Hepatocyte (in vitro differentiated cells): Measurements from ENCODE around the gene SUMO3.

ENCODE experiments used
- EZH2 ChIP-seq: fragments of 200-600 bp; sonication (generic); IDR thresholded peaks from 2 replicates; pipeline ENCODE4 v1.6.1; 2016; ENCODE audit warnings: antibody characterized with exemption, mild to moderate bottlenecking, borderline replicate concordance
- EZH2phosphoT487 ChIP-seq: fragments of 200-600 bp; sonication (generic); IDR thresholded peaks from one replicate; pipeline ENCODE4 v1.6.1; 2018; ENCODE audit warnings: antibody characterized with exemption, mild to moderate bottlenecking, low read depth, moderate library complexity; ENCODE audit not compliant: unreplicated experiment, severe bottlenecking
- TF ChIP-seq, protein P1 (sequence below): fragments of 200-600 bp; sonication (generic); IDR thresholded peaks from 2 replicates; pipeline ENCODE4 v1.5.1; 2016; ENCODE audit warnings: antibody characterized with exemption, mild to moderate bottlenecking; ENCODE audit not compliant: poor library complexity

DNA sequence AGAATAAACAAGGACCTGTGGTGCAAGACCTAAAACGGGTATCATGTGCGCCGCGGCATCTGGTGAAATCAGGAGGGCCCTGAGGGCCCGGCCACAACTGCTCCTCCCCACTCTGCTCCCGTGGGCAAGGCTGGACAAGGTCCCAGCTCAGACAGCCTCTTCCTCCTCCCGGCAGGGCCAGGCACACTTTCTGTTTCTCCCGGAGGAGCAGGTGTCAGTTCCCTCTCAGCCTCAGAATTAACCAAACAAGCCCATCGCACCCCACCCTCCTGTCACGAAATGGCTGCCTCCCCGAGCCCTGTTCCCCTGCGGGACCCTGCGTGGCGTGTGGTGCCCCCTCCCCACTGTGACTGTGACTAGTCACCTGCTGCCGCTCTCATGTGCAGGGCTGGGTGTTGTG is 40.4 kb upstream of the SUMO3 start:
- TF ChIP-seq, protein P1, sequence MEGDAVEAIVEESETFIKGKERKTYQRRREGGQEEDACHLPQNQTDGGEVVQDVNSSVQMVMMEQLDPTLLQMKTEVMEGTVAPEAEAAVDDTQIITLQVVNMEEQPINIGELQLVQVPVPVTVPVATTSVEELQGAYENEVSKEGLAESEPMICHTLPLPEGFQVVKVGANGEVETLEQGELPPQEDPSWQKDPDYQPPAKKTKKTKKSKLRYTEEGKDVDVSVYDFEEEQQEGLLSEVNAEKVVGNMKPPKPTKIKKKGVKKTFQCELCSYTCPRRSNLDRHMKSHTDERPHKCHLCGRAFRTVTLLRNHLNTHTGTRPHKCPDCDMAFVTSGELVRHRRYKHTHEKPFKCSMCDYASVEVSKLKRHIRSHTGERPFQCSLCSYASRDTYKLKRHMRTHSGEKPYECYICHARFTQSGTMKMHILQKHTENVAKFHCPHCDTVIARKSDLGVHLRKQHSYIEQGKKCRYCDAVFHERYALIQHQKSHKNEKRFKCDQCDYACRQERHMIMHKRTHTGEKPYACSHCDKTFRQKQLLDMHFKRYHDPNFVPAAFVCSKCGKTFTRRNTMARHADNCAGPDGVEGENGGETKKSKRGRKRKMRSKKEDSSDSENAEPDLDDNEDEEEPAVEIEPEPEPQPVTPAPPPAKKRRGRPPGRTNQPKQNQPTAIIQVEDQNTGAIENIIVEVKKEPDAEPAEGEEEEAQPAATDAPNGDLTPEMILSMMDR: no peak
- TF ChIP-seq EZH2phosphoT487 (no peak), EZH2 (no peak)
